IMR-90 (cell line): ENCODE results near the gene ALKBH1. TPM values are rescaled to one million over a fixed set of nuclear protein-coding genes. Genes with fewer than 3 reads are reported as not detected.

Experiments
- ATAC-seq: fragments of 200-7000 bp; cut with Tn5 transposase; 2 replicates; pipeline ENCODE4 v1.9.1; 2020; ENCODE audit warnings: low read depth, mild to moderate bottlenecking, moderate library complexity
- BruUV-seq: library from RNA; stranded (reverse); fragments of 400-500 nt; replicated peaks from 2 replicates; lab custom pipeline; 2021; lab: Mats Ljungman, UMichigan
- CTCF ChIA-PET: fragments of 300-600 bp; formaldehyde crosslinking; extraction: SDS; loops from one replicate; lab custom pipeline; 2021; ENCODE audit warnings: antibody characterized with exemption; lab: Yijun Ruan, JAX
- POLR2A ChIA-PET: fragments of 300-600 bp; sonication (Branson Sonifier 250); formaldehyde crosslinking; loops from one replicate; lab custom pipeline; 2022; ENCODE audit warnings: antibody characterized with exemption; ENCODE audit not compliant: unreplicated experiment; lab: Charles Lee
- DNase-seq: peaks from one replicate; pipeline ENCODE4 v3.0.0; 2013
- H2AFZ ChIP-seq: replicated peaks from 2 replicates; pipeline ENCODE3; 2013; ENCODE audit warnings: low read length, mild to moderate bottlenecking; ENCODE audit not compliant: poor library complexity
- H2AK5ac ChIP-seq: 2 replicates; pipeline ENCODE4 v1.6.1; 2013; ENCODE audit warnings: low read depth, low read length, inconsistent platforms
- H2AK9ac ChIP-seq: replicated peaks from 2 replicates; pipeline ENCODE3; 2013; ENCODE audit warnings: mild to moderate bottlenecking, low read depth, low read length, moderate library complexity; ENCODE audit not compliant: poor library complexity
- H2BK120ac ChIP-seq: 2 replicates; pipeline ENCODE4 v1.6.1; 2013; ENCODE audit warnings: low read depth, low read length, inconsistent platforms
- H2BK15ac ChIP-seq: 3 replicates; pipeline ENCODE4 v1.6.1; 2013; ENCODE audit warnings: low read depth, low read length, inconsistent platforms
- H2BK20ac ChIP-seq: 2 replicates; pipeline ENCODE4 v1.6.1; 2013; ENCODE audit warnings: low read depth, mild to moderate bottlenecking, inconsistent platforms, low read length, moderate library complexity
- H2BK5ac ChIP-seq: 2 replicates; pipeline ENCODE4 v1.6.1; 2013; ENCODE audit warnings: mild to moderate bottlenecking, low read depth, low read length, inconsistent platforms; ENCODE audit not compliant: poor library complexity, severe bottlenecking
- H3K14ac ChIP-seq: replicated peaks from 2 replicates; pipeline ENCODE4 v1.6.1; 2013; ENCODE audit warnings: low read depth, low read length, inconsistent platforms
- H3K18ac ChIP-seq: 2 replicates; pipeline ENCODE4 v1.6.1; 2013; ENCODE audit warnings: low read depth, low read length, control low read depth
- H3K23ac ChIP-seq: 2 replicates; pipeline ENCODE4 v1.6.1; 2013; ENCODE audit warnings: low read depth, low read length, inconsistent platforms
- H3K27ac ChIP-seq: 2 replicates; pipeline ENCODE4 v1.5.1; 2013; ENCODE audit warnings: mild to moderate bottlenecking, control low read depth, low read length; ENCODE audit not compliant: insufficient read depth
- H3K27me3 ChIP-seq: 2 replicates; pipeline ENCODE4 v1.6.1; 2013; ENCODE audit warnings: low read length; ENCODE audit not compliant: control insufficient read depth, insufficient read depth
- H3K36me3 ChIP-seq: 2 replicates; pipeline ENCODE4 v1.6.1; 2013; ENCODE audit warnings: low read length, mixed read lengths; ENCODE audit not compliant: control insufficient read depth, insufficient read depth
- H3K4ac ChIP-seq: 2 replicates; pipeline ENCODE4 v1.6.1; 2013; ENCODE audit warnings: low read depth, low read length, inconsistent platforms
- H3K4me1 ChIP-seq: 2 replicates; pipeline ENCODE4 v1.6.1; 2013; ENCODE audit warnings: low read length, mixed read lengths; ENCODE audit not compliant: control insufficient read depth, insufficient read depth
- H3K4me2 ChIP-seq: 2 replicates; pipeline ENCODE4 v1.6.1; 2013; ENCODE audit warnings: low read depth, mild to moderate bottlenecking, control low read depth, low read length, moderate library complexity
- H3K4me3 ChIP-seq: 2 replicates; pipeline ENCODE4 v1.5.1; 2013; ENCODE audit warnings: low read depth, mild to moderate bottlenecking, control low read depth, low read length, moderate library complexity; ENCODE audit not compliant: insufficient read depth
- H3K56ac ChIP-seq: 2 replicates; pipeline ENCODE4 v1.6.1; 2013; ENCODE audit warnings: low read length, inconsistent platforms; ENCODE audit not compliant: insufficient read depth; ENCODE audit errors: extremely low read depth
- H3K79me1 ChIP-seq, 2 experiments: 2 replicates each; pipeline ENCODE4 v1.6.1; 2013; ENCODE audit warnings: low read length in 2 of 2, inconsistent platforms in 1 of 2, low read depth in 1 of 2
- H3K9ac ChIP-seq: 2 replicates; pipeline ENCODE4 v1.6.1; 2013; ENCODE audit warnings: low read depth, low read length, control low read depth
- H3K9me1 ChIP-seq: 2 replicates; pipeline ENCODE4 v1.6.1; 2013; ENCODE audit warnings: low read length, inconsistent platforms; ENCODE audit not compliant: insufficient read depth
- H3K9me3 ChIP-seq: 2 replicates; pipeline ENCODE4 v1.6.1; 2013; ENCODE audit warnings: low read length; ENCODE audit not compliant: control insufficient read depth, insufficient read depth
- H4K20me1 ChIP-seq: 2 replicates; pipeline ENCODE4 v1.6.1; 2013; ENCODE audit warnings: low read length, inconsistent platforms; ENCODE audit not compliant: insufficient read depth
- H4K5ac ChIP-seq: 2 replicates; pipeline ENCODE4 v1.6.1; 2013; ENCODE audit warnings: mild to moderate bottlenecking, low read depth, low read length, control low read depth
- H4K8ac ChIP-seq, 2 experiments: 2 replicates each; pipeline ENCODE4 v1.6.1; 2013; ENCODE audit warnings: low read depth in 2 of 2, low read length in 2 of 2, control low read depth in 1 of 2, inconsistent platforms in 1 of 2
- H4K91ac ChIP-seq: 2 replicates; pipeline ENCODE4 v1.6.1; 2013; ENCODE audit warnings: low read depth, low read length, inconsistent platforms; ENCODE audit not compliant: insufficient read depth
- ELK1 ChIP-seq: fragments of 150-350 bp; IDR thresholded peaks from 2 replicates; pipeline ENCODE4 v1.6.1; 2016; ENCODE audit warnings: low read depth, mild to moderate bottlenecking, low read length, moderate library complexity, borderline replicate concordance
- MAFK ChIP-seq: IDR thresholded peaks from 2 replicates; pipeline ENCODE4 v1.6.1; 2012; ENCODE audit warnings: low read depth, low read length, improper control_type of control experiment
- MXI1 ChIP-seq: IDR thresholded peaks from 2 replicates; pipeline ENCODE4 v1.6.1; 2012; ENCODE audit warnings: low read depth, mild to moderate bottlenecking, low read length, moderate library complexity, borderline replicate concordance
- POLR2A ChIP-seq: IDR thresholded peaks from 2 replicates; pipeline ENCODE4 v1.6.1; 2012; ENCODE audit warnings: mild to moderate bottlenecking, low read depth, low read length
- RAD21 ChIP-seq: IDR thresholded peaks from 2 replicates; pipeline ENCODE4 v1.6.1; 2012; ENCODE audit warnings: low read length, improper control_type of control experiment
- WGBS, 2 experiments: methylation state at CpG; one replicate each; pipeline versions ENCODE4 v1.1.5 to v1.1.7; 2013; ENCODE audit warnings: missing lambda C conversion rate in 2 of 2; ENCODE audit not compliant: insufficient read length in 1 of 2; ENCODE audit errors: extremely low coverage in 2 of 2; 5-methylcytosine and 5-hydroxymethylcytosine counted together
- dilution Hi-C: fragments of 300-500 bp; cut with HindIII; formaldehyde crosslinking; loops from one replicate; pipeline ENCODE4 v1.14.3; 2018; ENCODE audit warnings: low sequenced_read_pairs; ENCODE audit not compliant: unreplicated experiment
- in situ Hi-C: fragments of 300-500 bp; cut with MboI; formaldehyde crosslinking; loops from 3 replicates; pipeline ENCODE4 v1.14.3; 2019; ENCODE audit warnings: low sequenced_read_pairs, inconsistent platforms, mixed read lengths
- intact Hi-C: fragments of 100-400 bp; cut with micrococcal nuclease; formaldehyde crosslinking; loops from 2 replicates; pipeline ENCODE4 v1.10.0; 2022
- polyA plus RNA-seq, 3 experiments: library from polyadenylated mRNA; depleted of rRNA; stranded (reverse); fragments of >200 nt; gene quantifications; 2 replicates each; pipeline ENCODE4 v1.2.3, GENCODE V29; 2012; ENCODE audit warnings: low replicate concordance in 1 of 3
- total RNA-seq: library from RNA; depleted of rRNA; stranded (reverse); fragments of >200 nt; gene quantifications from 2 replicates; pipeline ENCODE4 v1.2.3, GENCODE V29; 2012
- TF ChIP-seq, protein P1 (sequence below): conservative IDR thresholded peaks from 2 replicates; pipeline ENCODE4 v1.5.1; 2012; ENCODE audit warnings: mild to moderate bottlenecking, low read depth, low read length, improper control_type of control experiment

The ALKBH1 gene
- total and polyA plus RNA-seq, 2 of the 4 experiments (the other 2 are of a cell fraction), result 10.0 to 10.8 TPM

- 100% methylated on average over 1 of the region's 5 CpGs; no CpG with 5 or more reads in 1 of the 2 experiments for WGBS, 2 experiments
These were observed 13.6 kb upstream of the ALKBH1 start for GRCh38 chr14:77721437-77721836.

More at GRCh38 chr14:77721437-77721836, 13.6 kb upstream of the ALKBH1 start:
- Histone ChIP-seq H2AK9ac (no peak overlapping the region), H3K79me1 (peaks cover 14 to 15% of the 10 kb centered on the region in 2 experiments), H3K4ac (no peak overlapping the region), H3K56ac (no peak overlapping the region), H4K91ac (no peak overlapping the region), H3K27me3 (no peaks in the 10 kb centered on the region), H4K8ac (no peak overlapping the region), H4K5ac (no peak overlapping the region), H3K14ac (no peak overlapping the region), H3K9me1 (0 out of 2 replicates have a peak, but pooled peaks cover 2% of the 10 kb centered on the region), H2BK15ac (no peak overlapping the region), H3K4me3 (no peak overlapping the region), H3K36me3 (peaks cover 45% of the 10 kb centered on the region), H3K18ac (no peak overlapping the region), H2AFZ (no peak overlapping the region), H3K27ac (no peak overlapping the region), H3K9ac (no peak overlapping the region), H3K4me1 (no peaks in the 10 kb centered on the region), H4K20me1 (peaks cover 6% of the 10 kb centered on the region; the same call in 1 of the 2 replicates), H3K4me2 (no peak overlapping the region), H2BK20ac (no peak overlapping the region), H3K23ac (no peak overlapping the region), H3K9me3 (no peaks in the 10 kb centered on the region), H2BK5ac (no peak overlapping the region), H2AK5ac (no peak overlapping the region), H2BK120ac (no peak overlapping the region)
- no peak for TF ChIP-seq MAFK
- TF ChIP-seq, protein P1, sequence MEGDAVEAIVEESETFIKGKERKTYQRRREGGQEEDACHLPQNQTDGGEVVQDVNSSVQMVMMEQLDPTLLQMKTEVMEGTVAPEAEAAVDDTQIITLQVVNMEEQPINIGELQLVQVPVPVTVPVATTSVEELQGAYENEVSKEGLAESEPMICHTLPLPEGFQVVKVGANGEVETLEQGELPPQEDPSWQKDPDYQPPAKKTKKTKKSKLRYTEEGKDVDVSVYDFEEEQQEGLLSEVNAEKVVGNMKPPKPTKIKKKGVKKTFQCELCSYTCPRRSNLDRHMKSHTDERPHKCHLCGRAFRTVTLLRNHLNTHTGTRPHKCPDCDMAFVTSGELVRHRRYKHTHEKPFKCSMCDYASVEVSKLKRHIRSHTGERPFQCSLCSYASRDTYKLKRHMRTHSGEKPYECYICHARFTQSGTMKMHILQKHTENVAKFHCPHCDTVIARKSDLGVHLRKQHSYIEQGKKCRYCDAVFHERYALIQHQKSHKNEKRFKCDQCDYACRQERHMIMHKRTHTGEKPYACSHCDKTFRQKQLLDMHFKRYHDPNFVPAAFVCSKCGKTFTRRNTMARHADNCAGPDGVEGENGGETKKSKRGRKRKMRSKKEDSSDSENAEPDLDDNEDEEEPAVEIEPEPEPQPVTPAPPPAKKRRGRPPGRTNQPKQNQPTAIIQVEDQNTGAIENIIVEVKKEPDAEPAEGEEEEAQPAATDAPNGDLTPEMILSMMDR, result no peak
- no peak for TF ChIP-seq POLR2A
- TF ChIP-seq ELK1, result no peak
- no peak for TF ChIP-seq RAD21
- TF ChIP-seq MXI1, result no peak
- BruUV-seq, result no TSS peak
- ATAC-seq (no peak), DNase-seq (no peak)
- POLR2A ChIA-PET, result no interaction called here
- dilution Hi-C loops (no loop called here), in situ Hi-C loops (no loop called here), intact Hi-C loops (no loop called here)
- CTCF ChIA-PET, result interaction anchor here (0.6 kb wide), 1 partner anchor 13 kb away, joined by 3 read pairs; no protein-coding TSS in a partner anchor
